ENCODE data around the gene MPV17L2. TPM values are rescaled to one million over a fixed set of nuclear protein-coding genes. Genes with fewer than 3 reads are reported as not detected.

Gene MPV17L2
- total and polyA plus RNA-seq, 4 donors: 3.6 to 28.0 (median 14.1) TPM

DNA sequence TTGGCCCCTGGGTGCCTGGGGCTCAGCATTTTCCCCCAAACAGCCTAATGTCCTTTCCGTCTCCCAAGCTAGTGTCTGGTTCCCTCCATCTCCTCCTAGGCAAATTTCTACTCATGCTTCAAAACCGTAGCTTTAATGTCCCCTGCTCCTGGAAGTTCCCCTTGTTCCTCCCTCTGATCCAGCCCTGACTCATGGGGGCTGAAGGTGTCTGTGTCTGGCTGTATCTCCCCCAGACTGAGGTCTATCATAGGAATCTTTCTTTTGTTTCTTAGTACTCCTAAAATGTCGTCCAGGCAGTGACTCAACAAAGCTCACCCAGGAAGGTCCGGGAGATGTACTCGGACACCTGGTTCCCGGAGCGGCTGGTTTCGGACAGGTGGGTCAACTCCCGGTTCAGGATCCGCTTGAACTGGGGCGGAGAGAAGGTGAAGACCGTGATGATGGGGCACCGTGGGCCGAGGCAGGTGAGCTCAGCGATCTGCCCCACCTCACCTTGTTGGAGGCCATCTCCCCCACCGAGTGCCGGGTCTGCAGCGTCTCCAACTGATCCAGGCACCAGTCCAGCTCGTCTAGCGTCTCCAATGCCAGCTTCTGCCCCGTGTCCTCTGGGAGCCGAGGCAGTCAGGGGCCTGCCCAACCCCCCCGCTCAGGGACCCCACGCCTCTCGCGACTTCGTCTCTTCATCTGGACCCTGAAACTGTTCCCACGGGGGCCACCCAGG is 27.1 kb downstream of the MPV17L2 start:
- Histone ChIP-seq H3K27me3 (ENCODE audit: control insufficient read depth in 4 of 4, insufficient read depth in 4 of 4, low read length in 3 of 4) (no peaks in the 10 kb centered on the region), H3K4me3 (ENCODE audit: low read depth in 1 of 3, low read length in 3 of 3) (no peak overlapping the region), H3K9me3 (ENCODE audit: control insufficient read depth in 4 of 4, low read length in 3 of 4) (no peaks in the 10 kb centered on the region), H3K27ac (ENCODE audit: low read depth in 1 of 2, low read length in 2 of 2) (no peak overlapping the region), H3K4me1 (ENCODE audit: control insufficient read depth in 4 of 4, insufficient read depth in 4 of 4, low read length in 3 of 4) (peaks cover 2 to 8% (median 6%) of the 10 kb centered on the region in 4 donors), H3K36me3 (ENCODE audit: control insufficient read depth in 4 of 4, insufficient read depth in 3 of 4, low read depth in 1 of 4, low read length in 3 of 4) (no peaks in the 10 kb centered on the region), H3K9ac (ENCODE audit: low read depth in 1 of 2, low read length in 2 of 2) (no peak overlapping the region)
- no peak for DNase-seq (ENCODE audit: low spot score)
- 71% methylated on average over 28 of the region's 28 CpGs for WGBS
- TF ChIP-seq EGR1 (IDR thresholded peaks at IDR 0.05; ENCODE audit: low read depth in 2 of 2) (no peak), TAF1 (conservative IDR thresholded peaks at IDR 0.05) (no peak), YY1 (IDR thresholded peaks at IDR 0.05) (no peak), HNF4A (conservative IDR thresholded peaks at IDR 0.05) (no peak), SP1 (IDR thresholded peaks at IDR 0.05) (no peak), RAD21 (IDR thresholded peaks at IDR 0.05) (no peak), GABPA (IDR thresholded peaks at IDR 0.05 in 1 of 2, conservative IDR thresholded peaks at IDR 0.05 in 1 of 2) (no peak), NR2F2 (IDR thresholded peaks at IDR 0.05) (no peak), FOXA2 (IDR thresholded peaks at IDR 0.05) (no peak), JUND (IDR thresholded peaks at IDR 0.05) (no peak), RXRA (IDR thresholded peaks at IDR 0.05) (no peak), HNF4G (IDR thresholded peaks at IDR 0.05) (no peak), FOXA1 (IDR thresholded peaks at IDR 0.05) (no peak)
- TF ChIP-seq, protein P1, sequence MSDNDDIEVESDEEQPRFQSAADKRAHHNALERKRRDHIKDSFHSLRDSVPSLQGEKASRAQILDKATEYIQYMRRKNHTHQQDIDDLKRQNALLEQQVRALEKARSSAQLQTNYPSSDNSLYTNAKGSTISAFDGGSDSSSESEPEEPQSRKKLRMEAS (IDR thresholded peaks at IDR 0.05): no peak
- TF ChIP-seq, protein P2, sequence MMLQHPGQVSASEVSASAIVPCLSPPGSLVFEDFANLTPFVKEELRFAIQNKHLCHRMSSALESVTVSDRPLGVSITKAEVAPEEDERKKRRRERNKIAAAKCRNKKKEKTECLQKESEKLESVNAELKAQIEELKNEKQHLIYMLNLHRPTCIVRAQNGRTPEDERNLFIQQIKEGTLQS (IDR thresholded peaks at IDR 0.05): no peak
- TF ChIP-seq, protein P3, sequence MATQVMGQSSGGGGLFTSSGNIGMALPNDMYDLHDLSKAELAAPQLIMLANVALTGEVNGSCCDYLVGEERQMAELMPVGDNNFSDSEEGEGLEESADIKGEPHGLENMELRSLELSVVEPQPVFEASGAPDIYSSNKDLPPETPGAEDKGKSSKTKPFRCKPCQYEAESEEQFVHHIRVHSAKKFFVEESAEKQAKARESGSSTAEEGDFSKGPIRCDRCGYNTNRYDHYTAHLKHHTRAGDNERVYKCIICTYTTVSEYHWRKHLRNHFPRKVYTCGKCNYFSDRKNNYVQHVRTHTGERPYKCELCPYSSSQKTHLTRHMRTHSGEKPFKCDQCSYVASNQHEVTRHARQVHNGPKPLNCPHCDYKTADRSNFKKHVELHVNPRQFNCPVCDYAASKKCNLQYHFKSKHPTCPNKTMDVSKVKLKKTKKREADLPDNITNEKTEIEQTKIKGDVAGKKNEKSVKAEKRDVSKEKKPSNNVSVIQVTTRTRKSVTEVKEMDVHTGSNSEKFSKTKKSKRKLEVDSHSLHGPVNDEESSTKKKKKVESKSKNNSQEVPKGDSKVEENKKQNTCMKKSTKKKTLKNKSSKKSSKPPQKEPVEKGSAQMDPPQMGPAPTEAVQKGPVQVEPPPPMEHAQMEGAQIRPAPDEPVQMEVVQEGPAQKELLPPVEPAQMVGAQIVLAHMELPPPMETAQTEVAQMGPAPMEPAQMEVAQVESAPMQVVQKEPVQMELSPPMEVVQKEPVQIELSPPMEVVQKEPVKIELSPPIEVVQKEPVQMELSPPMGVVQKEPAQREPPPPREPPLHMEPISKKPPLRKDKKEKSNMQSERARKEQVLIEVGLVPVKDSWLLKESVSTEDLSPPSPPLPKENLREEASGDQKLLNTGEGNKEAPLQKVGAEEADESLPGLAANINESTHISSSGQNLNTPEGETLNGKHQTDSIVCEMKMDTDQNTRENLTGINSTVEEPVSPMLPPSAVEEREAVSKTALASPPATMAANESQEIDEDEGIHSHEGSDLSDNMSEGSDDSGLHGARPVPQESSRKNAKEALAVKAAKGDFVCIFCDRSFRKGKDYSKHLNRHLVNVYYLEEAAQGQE (IDR thresholded peaks at IDR 0.05): no peak
- TF ChIP-seq, protein P4, sequence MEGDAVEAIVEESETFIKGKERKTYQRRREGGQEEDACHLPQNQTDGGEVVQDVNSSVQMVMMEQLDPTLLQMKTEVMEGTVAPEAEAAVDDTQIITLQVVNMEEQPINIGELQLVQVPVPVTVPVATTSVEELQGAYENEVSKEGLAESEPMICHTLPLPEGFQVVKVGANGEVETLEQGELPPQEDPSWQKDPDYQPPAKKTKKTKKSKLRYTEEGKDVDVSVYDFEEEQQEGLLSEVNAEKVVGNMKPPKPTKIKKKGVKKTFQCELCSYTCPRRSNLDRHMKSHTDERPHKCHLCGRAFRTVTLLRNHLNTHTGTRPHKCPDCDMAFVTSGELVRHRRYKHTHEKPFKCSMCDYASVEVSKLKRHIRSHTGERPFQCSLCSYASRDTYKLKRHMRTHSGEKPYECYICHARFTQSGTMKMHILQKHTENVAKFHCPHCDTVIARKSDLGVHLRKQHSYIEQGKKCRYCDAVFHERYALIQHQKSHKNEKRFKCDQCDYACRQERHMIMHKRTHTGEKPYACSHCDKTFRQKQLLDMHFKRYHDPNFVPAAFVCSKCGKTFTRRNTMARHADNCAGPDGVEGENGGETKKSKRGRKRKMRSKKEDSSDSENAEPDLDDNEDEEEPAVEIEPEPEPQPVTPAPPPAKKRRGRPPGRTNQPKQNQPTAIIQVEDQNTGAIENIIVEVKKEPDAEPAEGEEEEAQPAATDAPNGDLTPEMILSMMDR (IDR thresholded peaks at IDR 0.05; ENCODE audit: low read depth, low read length, missing input control): no peak
- TF ChIP-seq, protein P5, sequence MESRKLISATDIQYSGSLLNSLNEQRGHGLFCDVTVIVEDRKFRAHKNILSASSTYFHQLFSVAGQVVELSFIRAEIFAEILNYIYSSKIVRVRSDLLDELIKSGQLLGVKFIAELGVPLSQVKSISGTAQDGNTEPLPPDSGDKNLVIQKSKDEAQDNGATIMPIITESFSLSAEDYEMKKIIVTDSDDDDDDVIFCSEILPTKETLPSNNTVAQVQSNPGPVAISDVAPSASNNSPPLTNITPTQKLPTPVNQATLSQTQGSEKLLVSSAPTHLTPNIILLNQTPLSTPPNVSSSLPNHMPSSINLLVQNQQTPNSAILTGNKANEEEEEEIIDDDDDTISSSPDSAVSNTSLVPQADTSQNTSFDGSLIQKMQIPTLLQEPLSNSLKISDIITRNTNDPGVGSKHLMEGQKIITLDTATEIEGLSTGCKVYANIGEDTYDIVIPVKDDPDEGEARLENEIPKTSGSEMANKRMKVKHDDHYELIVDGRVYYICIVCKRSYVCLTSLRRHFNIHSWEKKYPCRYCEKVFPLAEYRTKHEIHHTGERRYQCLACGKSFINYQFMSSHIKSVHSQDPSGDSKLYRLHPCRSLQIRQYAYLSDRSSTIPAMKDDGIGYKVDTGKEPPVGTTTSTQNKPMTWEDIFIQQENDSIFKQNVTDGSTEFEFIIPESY (IDR thresholded peaks at IDR 0.05): no peak
